Measurements from ENCODE around the gene LHFPL5.

LHFPL5 gene

GRCh38 chr6:35856250-35856649 is 51.1 kb downstream of the LHFPL5 start:
- no peak for DNase-seq (ENCODE audit: low read depth)

- DNase-seq (ENCODE audit: low read depth), result no peak
These were observed 52.7 kb downstream of the LHFPL5 start for GRCh38 chr6:35857853-35858252.

GRCh38 chr6:35859367-35859766 is 54.2 kb downstream of the LHFPL5 start:
- DNase-seq (ENCODE audit: low read depth), result no peak

All from T follicular helper cell (primary cell).